ENCODE data around the gene LRP2.

GRCh38 chr2:169302364-169302763 is 60.0 kb downstream of the LRP2 start:
- no peak for TF ChIP-seq CTCF (IDR thresholded peaks at IDR 0.05; ENCODE audit: poor library complexity)
- TF ChIP-seq EZH2phosphoT487 (IDR thresholded peaks at IDR 0.05; ENCODE audit: low read depth, severe bottlenecking, unreplicated experiment), result no peak
- TF ChIP-seq EZH2 (IDR thresholded peaks at IDR 0.05; ENCODE audit: borderline replicate concordance), result no peak

Data from hepatocyte (in vitro differentiated cells).